ENCODE measurements around the gene ACTMAP. TPM values are rescaled to one million over a fixed set of nuclear protein-coding genes. Genes with fewer than 3 reads are reported as not detected.

Gene ACTMAP
- total and polyA plus RNA-seq, 2 of the 13 experiments (the other 11 are each of a cell fraction or from before 2014, with no cell fraction given), result 2.2 to 7.9 TPM

DNA sequence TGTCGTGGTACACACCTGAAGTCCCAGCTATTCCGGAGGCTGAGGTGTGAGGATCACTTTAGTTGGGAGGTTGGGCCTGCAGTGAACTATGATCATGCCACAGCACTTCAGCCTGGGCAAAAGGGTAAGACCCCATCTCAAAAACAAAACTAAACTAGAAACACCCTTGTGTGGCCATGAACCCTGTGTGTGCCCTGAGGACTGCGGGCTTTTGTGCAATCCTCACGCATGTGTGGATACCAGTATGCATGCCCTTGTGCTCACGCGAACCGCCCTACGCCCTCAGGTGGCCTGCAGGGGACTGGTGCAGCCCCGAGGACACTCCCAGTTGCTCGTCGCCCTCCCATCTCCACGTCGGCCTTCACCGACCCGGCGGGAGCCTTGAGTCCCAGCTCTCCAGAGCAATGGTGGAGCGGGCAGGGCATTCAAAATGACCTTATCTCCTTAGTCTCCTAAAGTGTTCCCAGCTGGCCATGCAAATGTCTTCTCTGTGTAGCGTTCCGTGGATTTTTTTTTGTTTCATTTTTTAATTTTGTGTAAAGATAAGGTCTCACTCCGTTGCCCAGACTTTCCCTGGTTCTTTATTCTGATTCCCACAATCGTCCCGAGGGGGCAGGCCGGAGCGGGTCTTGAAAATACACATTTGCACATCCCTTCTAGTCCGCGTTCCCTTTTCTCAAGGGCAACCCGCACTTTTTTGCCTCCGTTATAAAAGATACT, 47.8 kb upstream of the ACTMAP start (continued):
- TF ChIP-seq, protein P1, sequence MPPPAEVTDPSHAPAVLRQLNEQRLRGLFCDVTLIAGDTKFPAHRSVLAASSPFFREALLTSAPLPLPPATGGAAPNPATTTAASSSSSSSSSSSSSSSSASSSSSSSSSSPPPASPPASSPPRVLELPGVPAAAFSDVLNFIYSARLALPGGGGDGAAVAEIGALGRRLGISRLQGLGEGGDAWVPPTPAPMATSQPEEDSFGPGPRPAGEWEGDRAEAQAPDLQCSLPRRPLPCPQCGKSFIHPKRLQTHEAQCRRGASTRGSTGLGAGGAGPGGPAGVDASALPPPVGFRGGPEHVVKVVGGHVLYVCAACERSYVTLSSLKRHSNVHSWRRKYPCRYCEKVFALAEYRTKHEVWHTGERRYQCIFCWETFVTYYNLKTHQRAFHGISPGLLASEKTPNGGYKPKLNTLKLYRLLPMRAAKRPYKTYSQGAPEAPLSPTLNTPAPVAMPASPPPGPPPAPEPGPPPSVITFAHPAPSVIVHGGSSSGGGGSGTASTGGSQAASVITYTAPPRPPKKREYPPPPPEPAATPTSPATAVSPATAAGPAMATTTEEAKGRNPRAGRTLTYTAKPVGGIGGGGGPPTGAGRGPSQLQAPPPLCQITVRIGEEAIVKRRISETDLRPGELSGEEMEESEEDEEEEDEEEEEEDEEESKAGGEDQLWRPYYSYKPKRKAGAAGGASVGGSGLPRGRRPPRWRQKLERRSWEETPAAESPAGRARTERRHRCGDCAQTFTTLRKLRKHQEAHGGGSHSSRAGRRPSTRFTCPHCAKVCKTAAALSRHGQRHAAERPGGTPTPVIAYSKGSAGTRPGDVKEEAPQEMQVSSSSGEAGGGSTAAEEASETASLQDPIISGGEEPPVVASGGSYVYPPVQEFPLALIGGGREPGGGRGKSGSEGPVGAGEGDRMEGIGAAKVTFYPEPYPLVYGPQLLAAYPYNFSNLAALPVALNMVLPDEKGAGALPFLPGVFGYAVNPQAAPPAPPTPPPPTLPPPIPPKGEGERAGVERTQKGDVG (CRISPR knock-in tag; IDR thresholded peaks at IDR 0.05; ENCODE audit: borderline replicate concordance), result no peak; the same call in 1 of the 2 replicates
- TF ChIP-seq NPAS2 (CRISPR knock-in tag; IDR thresholded peaks at IDR 0.05; ENCODE audit: borderline replicate concordance) (no peak), ZNF501 (CRISPR knock-in tag; IDR thresholded peaks at IDR 0.05) (peak; percentile 72; the same call in 1 of the 2 replicates), IKZF4 (CRISPR knock-in tag; IDR thresholded peaks at IDR 0.05; ENCODE audit: borderline replicate concordance, low read depth, not compliant biosample characterization) (no peak), MYC (CRISPR knock-in tag; IDR thresholded peaks at IDR 0.05; ENCODE audit: borderline replicate concordance) (peak; percentile 84), ZNF768 (CRISPR knock-in tag; IDR thresholded peaks at IDR 0.05) (no peak), KAT7 (CRISPR knock-in tag; IDR thresholded peaks at IDR 0.05; ENCODE audit: borderline replicate concordance) (peak; percentile 31; the same call in 1 of the 2 replicates), SRF (IDR thresholded peaks at IDR 0.05; ENCODE audit: low read depth, low read length) (no peak), ZNF766 (CRISPR knock-in tag; IDR thresholded peaks at IDR 0.05; ENCODE audit: borderline replicate concordance) (no peak), ZNF34 (CRISPR knock-in tag; IDR thresholded peaks at IDR 0.05; ENCODE audit: borderline replicate concordance) (no peak)
- TF ChIP-seq, protein P2, sequence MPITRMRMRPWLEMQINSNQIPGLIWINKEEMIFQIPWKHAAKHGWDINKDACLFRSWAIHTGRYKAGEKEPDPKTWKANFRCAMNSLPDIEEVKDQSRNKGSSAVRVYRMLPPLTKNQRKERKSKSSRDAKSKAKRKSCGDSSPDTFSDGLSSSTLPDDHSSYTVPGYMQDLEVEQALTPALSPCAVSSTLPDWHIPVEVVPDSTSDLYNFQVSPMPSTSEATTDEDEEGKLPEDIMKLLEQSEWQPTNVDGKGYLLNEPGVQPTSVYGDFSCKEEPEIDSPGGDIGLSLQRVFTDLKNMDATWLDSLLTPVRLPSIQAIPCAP (CRISPR knock-in tag; IDR thresholded peaks at IDR 0.05; ENCODE audit: low read depth), result no peak
- TF ChIP-seq, protein P3, sequence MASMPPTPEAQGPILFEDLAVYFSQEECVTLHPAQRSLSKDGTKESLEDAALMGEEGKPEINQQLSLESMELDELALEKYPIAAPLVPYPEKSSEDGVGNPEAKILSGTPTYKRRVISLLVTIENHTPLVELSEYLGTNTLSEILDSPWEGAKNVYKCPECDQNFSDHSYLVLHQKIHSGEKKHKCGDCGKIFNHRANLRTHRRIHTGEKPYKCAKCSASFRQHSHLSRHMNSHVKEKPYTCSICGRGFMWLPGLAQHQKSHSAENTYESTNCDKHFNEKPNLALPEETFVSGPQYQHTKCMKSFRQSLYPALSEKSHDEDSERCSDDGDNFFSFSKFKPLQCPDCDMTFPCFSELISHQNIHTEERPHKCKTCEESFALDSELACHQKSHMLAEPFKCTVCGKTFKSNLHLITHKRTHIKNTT (CRISPR knock-in tag; IDR thresholded peaks at IDR 0.05), result no peak
- TF ChIP-seq, protein P4, sequence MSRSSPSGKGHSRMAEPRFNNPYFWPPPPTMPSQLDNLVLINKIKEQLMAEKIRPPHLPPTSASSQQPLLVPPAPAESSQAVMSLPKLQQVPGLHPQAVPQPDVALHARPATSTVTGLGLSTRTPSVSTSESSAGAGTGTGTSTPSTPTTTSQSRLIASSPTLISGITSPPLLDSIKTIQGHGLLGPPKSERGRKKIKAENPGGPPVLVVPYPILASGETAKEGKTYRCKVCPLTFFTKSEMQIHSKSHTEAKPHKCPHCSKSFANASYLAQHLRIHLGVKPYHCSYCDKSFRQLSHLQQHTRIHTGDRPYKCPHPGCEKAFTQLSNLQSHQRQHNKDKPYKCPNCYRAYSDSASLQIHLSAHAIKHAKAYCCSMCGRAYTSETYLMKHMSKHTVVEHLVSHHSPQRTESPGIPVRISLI (CRISPR knock-in tag; IDR thresholded peaks at IDR 0.05; ENCODE audit: borderline replicate concordance), result peak; percentile 36; the same call in 1 of the 2 replicates
- TF ChIP-seq, protein P5, sequence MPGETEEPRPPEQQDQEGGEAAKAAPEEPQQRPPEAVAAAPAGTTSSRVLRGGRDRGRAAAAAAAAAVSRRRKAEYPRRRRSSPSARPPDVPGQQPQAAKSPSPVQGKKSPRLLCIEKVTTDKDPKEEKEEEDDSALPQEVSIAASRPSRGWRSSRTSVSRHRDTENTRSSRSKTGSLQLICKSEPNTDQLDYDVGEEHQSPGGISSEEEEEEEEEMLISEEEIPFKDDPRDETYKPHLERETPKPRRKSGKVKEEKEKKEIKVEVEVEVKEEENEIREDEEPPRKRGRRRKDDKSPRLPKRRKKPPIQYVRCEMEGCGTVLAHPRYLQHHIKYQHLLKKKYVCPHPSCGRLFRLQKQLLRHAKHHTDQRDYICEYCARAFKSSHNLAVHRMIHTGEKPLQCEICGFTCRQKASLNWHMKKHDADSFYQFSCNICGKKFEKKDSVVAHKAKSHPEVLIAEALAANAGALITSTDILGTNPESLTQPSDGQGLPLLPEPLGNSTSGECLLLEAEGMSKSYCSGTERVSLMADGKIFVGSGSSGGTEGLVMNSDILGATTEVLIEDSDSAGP (CRISPR knock-in tag; IDR thresholded peaks at IDR 0.05; ENCODE audit: borderline replicate concordance), result peak; percentile 70; the same call in 1 of the 2 replicates
- TF ChIP-seq, protein P6, sequence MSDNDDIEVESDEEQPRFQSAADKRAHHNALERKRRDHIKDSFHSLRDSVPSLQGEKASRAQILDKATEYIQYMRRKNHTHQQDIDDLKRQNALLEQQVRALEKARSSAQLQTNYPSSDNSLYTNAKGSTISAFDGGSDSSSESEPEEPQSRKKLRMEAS (IDR thresholded peaks at IDR 0.05), result peak; percentile 93
- TF ChIP-seq, protein P7, sequence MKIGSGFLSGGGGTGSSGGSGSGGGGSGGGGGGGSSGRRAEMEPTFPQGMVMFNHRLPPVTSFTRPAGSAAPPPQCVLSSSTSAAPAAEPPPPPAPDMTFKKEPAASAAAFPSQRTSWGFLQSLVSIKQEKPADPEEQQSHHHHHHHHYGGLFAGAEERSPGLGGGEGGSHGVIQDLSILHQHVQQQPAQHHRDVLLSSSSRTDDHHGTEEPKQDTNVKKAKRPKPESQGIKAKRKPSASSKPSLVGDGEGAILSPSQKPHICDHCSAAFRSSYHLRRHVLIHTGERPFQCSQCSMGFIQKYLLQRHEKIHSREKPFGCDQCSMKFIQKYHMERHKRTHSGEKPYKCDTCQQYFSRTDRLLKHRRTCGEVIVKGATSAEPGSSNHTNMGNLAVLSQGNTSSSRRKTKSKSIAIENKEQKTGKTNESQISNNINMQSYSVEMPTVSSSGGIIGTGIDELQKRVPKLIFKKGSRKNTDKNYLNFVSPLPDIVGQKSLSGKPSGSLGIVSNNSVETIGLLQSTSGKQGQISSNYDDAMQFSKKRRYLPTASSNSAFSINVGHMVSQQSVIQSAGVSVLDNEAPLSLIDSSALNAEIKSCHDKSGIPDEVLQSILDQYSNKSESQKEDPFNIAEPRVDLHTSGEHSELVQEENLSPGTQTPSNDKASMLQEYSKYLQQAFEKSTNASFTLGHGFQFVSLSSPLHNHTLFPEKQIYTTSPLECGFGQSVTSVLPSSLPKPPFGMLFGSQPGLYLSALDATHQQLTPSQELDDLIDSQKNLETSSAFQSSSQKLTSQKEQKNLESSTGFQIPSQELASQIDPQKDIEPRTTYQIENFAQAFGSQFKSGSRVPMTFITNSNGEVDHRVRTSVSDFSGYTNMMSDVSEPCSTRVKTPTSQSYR (CRISPR knock-in tag; IDR thresholded peaks at IDR 0.05; ENCODE audit: borderline replicate concordance), result peak; percentile 62; the same call in 1 of the 2 replicates
